Measurements from ENCODE around the gene VPS16. TPM values are rescaled to one million over a fixed set of nuclear protein-coding genes. Genes with fewer than 3 reads are reported as not detected.

The VPS16 gene
- total and polyA plus RNA-seq, 12 donors: 13.0 to 44.7 (median 20.6) TPM

GRCh38 chr20:2815242-2815900 lies 25.2 kb upstream of the VPS16 start:
- Histone ChIP-seq H3K4me3 (no peak overlapping the region), H3K27ac (peak overlapping the region in 1 of 10 donors; percentile 72), H3K9me3 (peaks cover 0 to 16% (median 5%) of the 10 kb centered on the region in 11 donors), H3K4me1 (peaks cover 0 to 21% (median 0%) of the 10 kb centered on the region in 9 donors), H3K27me3 (peaks cover 0 to 49% (median 28%) of the 10 kb centered on the region in 7 donors), H3K36me3 (no peaks in the 10 kb centered on the region)
- ATAC-seq: no peak
- 88 to 93% methylated on average over 8 of the region's 8 CpGs for WGBS, 2 donors
- no peak for TF ChIP-seq CTCF (IDR thresholded peaks at IDR 0.05)
- intact Hi-C loops (cut with DNase I): no loop called here
- DNase-seq: no peak

GRCh38 chr20:2816030-2816582 lies 24.4 kb upstream of the VPS16 start, which contains the start of gene TMEM239:
TMEM239 (plus strand) TSS chr20:2816364; CDS start chr20:2816555, 191 bp downstream.
- WGBS, 2 donors: 76% methylated on average over 10 of the region's 10 CpGs
- ATAC-seq: no peak
- intact Hi-C loops (cut with DNase I): no loop called here

GRCh38 chr20:2816583-2817340 lies 23.8 kb upstream of the VPS16 start:
- WGBS, 2 donors: 78 to 84% methylated on average over 19 to 20 of the region's 20 CpGs
- Histone ChIP-seq H3K9me3 (peaks cover 0 to 12% (median 5%) of the 10 kb centered on the region in 11 donors), H3K27me3 (peaks cover 4 to 50% (median 35%) of the 10 kb centered on the region in 7 donors), H3K27ac (peak overlapping the region in 1 of 10 donors; percentile 6), H3K4me1 (peaks cover 0 to 35% (median 7%) of the 10 kb centered on the region in 9 donors), H3K36me3 (no peaks in the 10 kb centered on the region), H3K4me3 (no peak overlapping the region)
- intact Hi-C loops (cut with DNase I): no loop called here
- TF ChIP-seq CTCF (IDR thresholded peaks at IDR 0.05): no peak
- ATAC-seq (no peak), DNase-seq (no peak)

More at GRCh38 chr20:2816030-2816582, 24.4 kb upstream of the VPS16 start, which contains the start of gene TMEM239:
- H3K27me3 ChIP-seq: peaks cover 0 to 50% (median 31%) of the 10 kb centered on the region in 7 donors
- DNase-seq: no peak
- no peaks in the 10 kb centered on the region for H3K36me3 ChIP-seq
- H3K4me3 ChIP-seq: no peak within 1 kb of the TSS
- H3K9me3 ChIP-seq: peaks cover 0 to 16% (median 5%) of the 10 kb centered on the region in 11 donors
- H3K27ac ChIP-seq: peak within 1 kb of the TSS in 1 of 10 donors; percentile 72
- peaks cover 0 to 29% (median 5%) of the 10 kb centered on the region in 9 donors for H3K4me1 ChIP-seq
- no peak for TF ChIP-seq CTCF (IDR thresholded peaks at IDR 0.05)

- WGBS, 2 donors: 80 to 86% methylated on average over 2 of the region's 2 CpGs
- TF ChIP-seq CTCF (IDR thresholded peaks at IDR 0.05): no peak
- no peak for ATAC-seq
- Histone ChIP-seq H3K27me3 (peaks cover 8 to 49% (median 39%) of the 10 kb centered on the region in 7 donors), H3K4me3 (no peak overlapping the region), H3K27ac (peak overlapping the region in 1 of 10 donors; percentile 6), H3K4me1 (peaks cover 0 to 40% (median 7%) of the 10 kb centered on the region in 9 donors), H3K36me3 (no peaks in the 10 kb centered on the region), H3K9me3 (peaks cover 0 to 6% (median 2%) of the 10 kb centered on the region in 11 donors)
- no peak for DNase-seq
- intact Hi-C loops (cut with DNase I): no loop called here
Observed at GRCh38 chr20:2817341-2817726, 23.2 kb upstream of the VPS16 start.

Measured in heart right ventricle (tissue), 16 donors.